ENCODE results near the gene ZNF672.

ZNF672 gene

DNA sequence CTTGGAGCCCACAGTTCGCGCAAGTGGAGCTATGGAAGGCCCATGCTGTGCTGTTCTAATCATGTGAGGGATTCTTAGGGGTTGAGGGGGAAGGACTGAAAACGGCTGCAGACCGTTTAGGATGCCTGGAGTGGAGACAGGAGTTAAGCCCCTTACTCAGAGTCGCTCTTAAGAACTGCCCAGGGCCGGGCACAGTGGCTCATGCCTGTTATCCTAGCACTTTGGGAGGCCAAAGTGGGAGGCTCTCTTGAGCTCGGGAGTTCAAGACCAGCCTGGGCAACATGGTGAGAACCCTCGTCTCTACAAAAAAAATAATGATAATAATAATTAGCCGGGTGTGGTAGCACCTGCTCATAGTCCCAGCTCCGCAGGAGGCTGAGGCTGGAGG, 1.1 kb downstream of the ZNF672 start:
- Histone ChIP-seq H3K4me3 (ENCODE audit: severe bottlenecking) (peak overlapping the region; percentile 81), H3K9me3 (ENCODE audit: severe bottlenecking) (no peaks in the 10 kb centered on the region), H3K27ac (ENCODE audit: poor library complexity, severe bottlenecking) (peak overlapping the region; percentile 77), H3K4me1 (ENCODE audit: insufficient read depth, poor library complexity, severe bottlenecking) (peaks cover 14% of the 10 kb centered on the region), H3K36me3 (ENCODE audit: low read depth) (no peaks in the 10 kb centered on the region), H3K27me3 (ENCODE audit: insufficient read depth, poor library complexity, severe bottlenecking) (no peaks in the 10 kb centered on the region)
- ATAC-seq (ENCODE audit: low read depth), result no peak
- DNase-seq (ENCODE audit: low spot score), result no peak
- TF ChIP-seq, protein P1, sequence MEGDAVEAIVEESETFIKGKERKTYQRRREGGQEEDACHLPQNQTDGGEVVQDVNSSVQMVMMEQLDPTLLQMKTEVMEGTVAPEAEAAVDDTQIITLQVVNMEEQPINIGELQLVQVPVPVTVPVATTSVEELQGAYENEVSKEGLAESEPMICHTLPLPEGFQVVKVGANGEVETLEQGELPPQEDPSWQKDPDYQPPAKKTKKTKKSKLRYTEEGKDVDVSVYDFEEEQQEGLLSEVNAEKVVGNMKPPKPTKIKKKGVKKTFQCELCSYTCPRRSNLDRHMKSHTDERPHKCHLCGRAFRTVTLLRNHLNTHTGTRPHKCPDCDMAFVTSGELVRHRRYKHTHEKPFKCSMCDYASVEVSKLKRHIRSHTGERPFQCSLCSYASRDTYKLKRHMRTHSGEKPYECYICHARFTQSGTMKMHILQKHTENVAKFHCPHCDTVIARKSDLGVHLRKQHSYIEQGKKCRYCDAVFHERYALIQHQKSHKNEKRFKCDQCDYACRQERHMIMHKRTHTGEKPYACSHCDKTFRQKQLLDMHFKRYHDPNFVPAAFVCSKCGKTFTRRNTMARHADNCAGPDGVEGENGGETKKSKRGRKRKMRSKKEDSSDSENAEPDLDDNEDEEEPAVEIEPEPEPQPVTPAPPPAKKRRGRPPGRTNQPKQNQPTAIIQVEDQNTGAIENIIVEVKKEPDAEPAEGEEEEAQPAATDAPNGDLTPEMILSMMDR (IDR thresholded peaks at IDR 0.05; ENCODE audit: poor library complexity, severe bottlenecking), result no peak

DNA sequence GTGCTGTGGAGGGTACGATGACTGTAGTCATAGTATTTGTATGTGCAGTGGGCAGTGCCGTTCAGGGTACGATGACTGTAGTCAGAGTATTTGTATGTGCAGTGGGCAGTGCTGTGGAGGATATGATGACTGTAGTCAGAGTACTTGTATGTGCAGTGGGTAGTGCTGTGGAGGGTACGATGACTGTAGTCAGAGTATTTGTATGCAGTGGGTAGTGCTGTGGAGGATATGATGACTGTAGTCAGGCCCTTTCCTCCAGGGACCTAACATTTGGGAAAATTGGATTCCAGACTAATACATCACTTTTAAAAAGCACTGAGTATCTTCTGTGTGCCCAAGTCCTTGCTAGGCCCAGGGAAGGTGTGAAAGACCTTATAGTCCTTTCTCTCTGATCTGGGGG, 2.9 kb downstream of the ZNF672 start:
- Histone ChIP-seq H3K4me1 (ENCODE audit: insufficient read depth, poor library complexity, severe bottlenecking) (peaks cover 14% of the 10 kb centered on the region), H3K27ac (ENCODE audit: poor library complexity, severe bottlenecking) (no peak overlapping the region), H3K4me3 (ENCODE audit: severe bottlenecking) (no peak overlapping the region), H3K27me3 (ENCODE audit: insufficient read depth, poor library complexity, severe bottlenecking) (no peaks in the 10 kb centered on the region), H3K36me3 (ENCODE audit: low read depth) (peaks cover 8% of the 10 kb centered on the region), H3K9me3 (ENCODE audit: severe bottlenecking) (no peaks in the 10 kb centered on the region)
- DNase-seq (ENCODE audit: low spot score) (no peak), ATAC-seq (ENCODE audit: low read depth) (no peak)
- TF ChIP-seq, protein P1 (IDR thresholded peaks at IDR 0.05; ENCODE audit: poor library complexity, severe bottlenecking), result no peak

DNA sequence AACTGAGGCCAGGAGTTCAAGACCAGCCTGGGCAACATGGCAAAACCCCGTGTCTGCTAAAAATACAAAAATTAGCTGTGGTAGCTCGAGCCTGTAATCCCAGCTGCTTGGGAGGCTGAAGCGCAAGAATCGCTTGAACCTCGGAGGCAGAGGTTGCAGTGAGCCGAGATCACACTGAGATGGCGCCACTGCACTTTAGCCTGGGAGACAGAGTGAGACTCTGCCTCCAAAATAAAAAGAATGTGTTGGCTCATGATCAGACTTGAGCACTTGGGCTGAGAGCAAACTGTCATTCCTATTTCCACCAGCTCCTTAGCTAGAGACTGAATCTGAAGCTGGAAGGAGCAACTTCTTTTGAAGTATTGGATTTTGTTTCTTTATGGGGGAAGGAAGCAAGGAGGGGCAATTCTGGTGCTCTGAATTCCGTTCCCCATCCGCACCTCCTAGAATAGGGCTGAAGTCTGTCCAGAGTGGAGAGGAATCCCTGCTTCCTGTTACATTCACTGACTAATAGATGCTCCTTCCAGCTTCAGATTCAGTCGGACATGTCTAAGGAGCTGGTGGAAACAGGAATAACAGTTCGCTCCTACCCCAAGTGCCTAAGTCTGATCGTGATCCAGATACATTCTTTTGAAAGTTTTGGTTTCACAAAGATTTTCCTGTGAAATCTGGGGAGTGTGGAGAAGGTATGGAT, 3.8 kb downstream of the ZNF672 start:
- Histone ChIP-seq H3K4me3 (ENCODE audit: severe bottlenecking) (no peak overlapping the region), H3K4me1 (ENCODE audit: insufficient read depth, poor library complexity, severe bottlenecking) (peaks cover 14% of the 10 kb centered on the region)
- no peak for DNase-seq (ENCODE audit: low spot score)

DNA sequence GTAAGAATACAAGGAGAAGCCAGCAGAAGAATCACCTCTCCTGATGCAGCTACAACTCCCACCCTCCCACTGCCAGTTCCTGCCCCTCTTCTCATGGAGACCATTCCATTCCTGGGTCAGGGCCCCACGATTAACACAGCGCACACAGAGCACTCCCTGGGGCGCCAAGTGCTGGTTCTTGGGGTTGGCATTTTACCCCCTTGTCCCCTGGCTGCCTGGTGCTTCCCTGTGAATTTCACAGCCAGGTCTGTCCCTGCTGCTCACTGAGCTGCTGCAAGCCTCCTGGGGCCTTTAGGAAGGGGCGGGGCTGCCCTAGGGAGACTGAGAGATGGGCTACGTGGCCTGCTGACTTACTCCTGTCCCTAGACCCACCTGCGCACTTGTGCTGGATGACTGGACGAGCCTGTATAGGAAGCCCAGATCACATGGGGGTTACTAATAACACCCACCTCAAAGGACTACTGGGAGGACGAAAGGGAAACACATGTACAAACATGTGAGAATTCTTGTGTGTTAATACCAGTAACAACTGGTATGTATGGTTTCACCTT, 4.8 kb downstream of the ZNF672 start:
- TF ChIP-seq, protein P1 (IDR thresholded peaks at IDR 0.05; ENCODE audit: poor library complexity, severe bottlenecking), result no peak
- Histone ChIP-seq H3K4me1 (ENCODE audit: insufficient read depth, poor library complexity, severe bottlenecking) (peaks cover 14% of the 10 kb centered on the region), H3K4me3 (ENCODE audit: severe bottlenecking) (no peak overlapping the region), H3K27ac (ENCODE audit: poor library complexity, severe bottlenecking) (no peak overlapping the region), H3K36me3 (ENCODE audit: low read depth) (peaks cover 8% of the 10 kb centered on the region), H3K27me3 (ENCODE audit: insufficient read depth, poor library complexity, severe bottlenecking) (no peaks in the 10 kb centered on the region), H3K9me3 (ENCODE audit: severe bottlenecking) (no peaks in the 10 kb centered on the region)
- ATAC-seq (ENCODE audit: low read depth) (peak; percentile 4; the same call in 1 of the 3 replicates), DNase-seq (ENCODE audit: low spot score) (no peak)

More for the DNA sequence above, 3.8 kb downstream of the ZNF672 start:
- ATAC-seq (ENCODE audit: low read depth), result no peak
- no peaks in the 10 kb centered on the region for H3K9me3 ChIP-seq (ENCODE audit: severe bottlenecking)
- TF ChIP-seq, protein P1 (IDR thresholded peaks at IDR 0.05; ENCODE audit: poor library complexity, severe bottlenecking), result peak; percentile 24
- H3K27me3 ChIP-seq (ENCODE audit: insufficient read depth, poor library complexity, severe bottlenecking), result no peaks in the 10 kb centered on the region
- peaks cover 8% of the 10 kb centered on the region for H3K36me3 ChIP-seq (ENCODE audit: low read depth)
- no peak overlapping the region for H3K27ac ChIP-seq (ENCODE audit: poor library complexity, severe bottlenecking)

DNA sequence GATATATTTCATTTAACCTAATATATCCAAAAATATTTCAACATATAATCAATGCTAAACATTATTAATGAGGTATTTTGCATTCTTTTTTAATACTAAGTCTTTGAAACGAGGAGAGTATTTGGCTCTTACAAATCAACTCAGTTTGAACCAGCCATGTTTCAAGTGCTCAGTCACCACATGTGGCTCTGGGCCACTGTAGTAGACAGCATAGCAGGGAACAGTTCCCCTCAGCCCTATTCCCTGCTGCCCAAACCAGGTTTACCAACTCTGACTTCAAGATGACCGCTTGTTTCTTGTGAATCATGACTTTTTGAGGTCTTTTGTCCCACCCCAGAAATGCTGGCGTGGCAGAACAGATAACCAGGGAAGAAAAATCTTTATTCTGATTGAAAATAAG, 5.7 kb downstream of the ZNF672 start:
- ATAC-seq (ENCODE audit: low read depth), result no peak
- Histone ChIP-seq H3K9me3 (ENCODE audit: severe bottlenecking) (no peaks in the 10 kb centered on the region), H3K27me3 (ENCODE audit: insufficient read depth, poor library complexity, severe bottlenecking) (no peaks in the 10 kb centered on the region), H3K27ac (ENCODE audit: poor library complexity, severe bottlenecking) (no peak overlapping the region), H3K4me3 (ENCODE audit: severe bottlenecking) (no peak overlapping the region), H3K36me3 (ENCODE audit: low read depth) (peaks cover 14% of the 10 kb centered on the region), H3K4me1 (ENCODE audit: insufficient read depth, poor library complexity, severe bottlenecking) (peaks cover 14% of the 10 kb centered on the region)
- no peak for DNase-seq (ENCODE audit: low spot score)
- TF ChIP-seq, protein P1 (IDR thresholded peaks at IDR 0.05; ENCODE audit: poor library complexity, severe bottlenecking), result no peak

Measured in RWPE2 (cell line).